ENCODE measurements around the gene RAB6B.

The RAB6B gene

DNA sequence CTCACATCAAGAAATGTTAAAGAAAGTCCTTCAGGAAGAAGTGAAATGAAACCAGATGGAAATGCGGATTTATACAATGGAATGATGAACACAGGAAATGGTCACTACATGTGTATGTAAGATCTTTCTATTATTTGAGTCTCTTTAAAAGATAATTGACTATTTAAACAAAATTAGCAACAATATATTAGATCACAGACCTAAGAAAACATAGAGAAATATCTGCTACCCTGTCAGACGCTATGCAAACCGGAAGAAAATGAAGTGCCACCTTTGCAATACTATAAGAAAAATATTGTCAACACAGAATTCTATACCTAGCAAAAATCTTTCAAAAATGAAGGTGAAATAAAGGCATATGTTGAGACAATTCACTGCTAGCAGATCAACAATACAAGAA is 17.2 kb downstream of the RAB6B start:
- Histone ChIP-seq H3K4me3 (replicated peaks; ENCODE audit: insufficient read depth, low read length) (no peak overlapping the region), H3K27ac (replicated peaks) (no peak overlapping the region), H3K27me3 (ENCODE audit: insufficient read depth, poor library complexity, severe bottlenecking) (no peaks in the 10 kb centered on the region)
- no peak for DNase-seq (ENCODE audit: low read depth in 1 of 2, low spot score in 1 of 2)
- TF ChIP-seq, protein P1, sequence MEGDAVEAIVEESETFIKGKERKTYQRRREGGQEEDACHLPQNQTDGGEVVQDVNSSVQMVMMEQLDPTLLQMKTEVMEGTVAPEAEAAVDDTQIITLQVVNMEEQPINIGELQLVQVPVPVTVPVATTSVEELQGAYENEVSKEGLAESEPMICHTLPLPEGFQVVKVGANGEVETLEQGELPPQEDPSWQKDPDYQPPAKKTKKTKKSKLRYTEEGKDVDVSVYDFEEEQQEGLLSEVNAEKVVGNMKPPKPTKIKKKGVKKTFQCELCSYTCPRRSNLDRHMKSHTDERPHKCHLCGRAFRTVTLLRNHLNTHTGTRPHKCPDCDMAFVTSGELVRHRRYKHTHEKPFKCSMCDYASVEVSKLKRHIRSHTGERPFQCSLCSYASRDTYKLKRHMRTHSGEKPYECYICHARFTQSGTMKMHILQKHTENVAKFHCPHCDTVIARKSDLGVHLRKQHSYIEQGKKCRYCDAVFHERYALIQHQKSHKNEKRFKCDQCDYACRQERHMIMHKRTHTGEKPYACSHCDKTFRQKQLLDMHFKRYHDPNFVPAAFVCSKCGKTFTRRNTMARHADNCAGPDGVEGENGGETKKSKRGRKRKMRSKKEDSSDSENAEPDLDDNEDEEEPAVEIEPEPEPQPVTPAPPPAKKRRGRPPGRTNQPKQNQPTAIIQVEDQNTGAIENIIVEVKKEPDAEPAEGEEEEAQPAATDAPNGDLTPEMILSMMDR (IDR thresholded peaks at IDR 0.05; ENCODE audit: insufficient read depth, low read length) = no peak
- TF ChIP-seq, protein P2, sequence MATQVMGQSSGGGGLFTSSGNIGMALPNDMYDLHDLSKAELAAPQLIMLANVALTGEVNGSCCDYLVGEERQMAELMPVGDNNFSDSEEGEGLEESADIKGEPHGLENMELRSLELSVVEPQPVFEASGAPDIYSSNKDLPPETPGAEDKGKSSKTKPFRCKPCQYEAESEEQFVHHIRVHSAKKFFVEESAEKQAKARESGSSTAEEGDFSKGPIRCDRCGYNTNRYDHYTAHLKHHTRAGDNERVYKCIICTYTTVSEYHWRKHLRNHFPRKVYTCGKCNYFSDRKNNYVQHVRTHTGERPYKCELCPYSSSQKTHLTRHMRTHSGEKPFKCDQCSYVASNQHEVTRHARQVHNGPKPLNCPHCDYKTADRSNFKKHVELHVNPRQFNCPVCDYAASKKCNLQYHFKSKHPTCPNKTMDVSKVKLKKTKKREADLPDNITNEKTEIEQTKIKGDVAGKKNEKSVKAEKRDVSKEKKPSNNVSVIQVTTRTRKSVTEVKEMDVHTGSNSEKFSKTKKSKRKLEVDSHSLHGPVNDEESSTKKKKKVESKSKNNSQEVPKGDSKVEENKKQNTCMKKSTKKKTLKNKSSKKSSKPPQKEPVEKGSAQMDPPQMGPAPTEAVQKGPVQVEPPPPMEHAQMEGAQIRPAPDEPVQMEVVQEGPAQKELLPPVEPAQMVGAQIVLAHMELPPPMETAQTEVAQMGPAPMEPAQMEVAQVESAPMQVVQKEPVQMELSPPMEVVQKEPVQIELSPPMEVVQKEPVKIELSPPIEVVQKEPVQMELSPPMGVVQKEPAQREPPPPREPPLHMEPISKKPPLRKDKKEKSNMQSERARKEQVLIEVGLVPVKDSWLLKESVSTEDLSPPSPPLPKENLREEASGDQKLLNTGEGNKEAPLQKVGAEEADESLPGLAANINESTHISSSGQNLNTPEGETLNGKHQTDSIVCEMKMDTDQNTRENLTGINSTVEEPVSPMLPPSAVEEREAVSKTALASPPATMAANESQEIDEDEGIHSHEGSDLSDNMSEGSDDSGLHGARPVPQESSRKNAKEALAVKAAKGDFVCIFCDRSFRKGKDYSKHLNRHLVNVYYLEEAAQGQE (IDR thresholded peaks at IDR 0.05; ENCODE audit: insufficient replicate concordance, low read depth) = no peak
- no peak for TF ChIP-seq POLR2AphosphoS5 (IDR thresholded peaks at IDR 0.05; ENCODE audit: low read depth)
- TF ChIP-seq SPI1 (IDR thresholded peaks at IDR 0.05; ENCODE audit: borderline replicate concordance, low read depth) = no peak
- TF ChIP-seq GABPA (IDR thresholded peaks at IDR 0.05; ENCODE audit: low read depth) = no peak

DNA sequence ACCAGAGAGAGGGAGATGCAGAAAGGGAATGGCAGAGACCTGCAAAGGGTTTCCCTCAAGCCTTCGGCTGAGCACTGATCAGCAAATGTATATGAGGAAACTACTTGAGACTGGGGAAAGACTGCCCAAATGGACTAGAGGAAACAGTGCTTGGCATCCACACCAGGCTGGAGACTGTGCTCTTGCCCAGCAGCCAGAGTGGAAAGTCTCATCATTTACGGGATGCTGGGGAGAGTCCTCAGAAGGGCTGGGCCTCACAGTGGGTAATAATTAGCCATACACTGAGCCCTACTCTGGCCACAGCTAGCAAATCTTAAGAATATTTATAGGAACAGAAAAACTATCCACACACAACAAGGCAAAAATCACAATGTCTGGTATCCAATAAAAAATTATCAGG is 18.5 kb downstream of the RAB6B start:
- Histone ChIP-seq H3K27me3 (ENCODE audit: insufficient read depth, poor library complexity, severe bottlenecking) (no peaks in the 10 kb centered on the region), H3K27ac (replicated peaks) (no peak overlapping the region), H3K4me3 (replicated peaks; ENCODE audit: insufficient read depth, low read length) (no peak overlapping the region)
- DNase-seq (ENCODE audit: low read depth in 1 of 2, low spot score in 1 of 2) = no peak
- TF ChIP-seq GABPA (IDR thresholded peaks at IDR 0.05; ENCODE audit: low read depth) (no peak), POLR2AphosphoS5 (IDR thresholded peaks at IDR 0.05; ENCODE audit: low read depth) (no peak), SPI1 (IDR thresholded peaks at IDR 0.05; ENCODE audit: borderline replicate concordance, low read depth) (no peak)
- TF ChIP-seq, protein P2 (IDR thresholded peaks at IDR 0.05; ENCODE audit: insufficient replicate concordance, low read depth) = no peak
- TF ChIP-seq, protein P1 (IDR thresholded peaks at IDR 0.05; ENCODE audit: insufficient read depth, low read length) = no peak

DNA sequence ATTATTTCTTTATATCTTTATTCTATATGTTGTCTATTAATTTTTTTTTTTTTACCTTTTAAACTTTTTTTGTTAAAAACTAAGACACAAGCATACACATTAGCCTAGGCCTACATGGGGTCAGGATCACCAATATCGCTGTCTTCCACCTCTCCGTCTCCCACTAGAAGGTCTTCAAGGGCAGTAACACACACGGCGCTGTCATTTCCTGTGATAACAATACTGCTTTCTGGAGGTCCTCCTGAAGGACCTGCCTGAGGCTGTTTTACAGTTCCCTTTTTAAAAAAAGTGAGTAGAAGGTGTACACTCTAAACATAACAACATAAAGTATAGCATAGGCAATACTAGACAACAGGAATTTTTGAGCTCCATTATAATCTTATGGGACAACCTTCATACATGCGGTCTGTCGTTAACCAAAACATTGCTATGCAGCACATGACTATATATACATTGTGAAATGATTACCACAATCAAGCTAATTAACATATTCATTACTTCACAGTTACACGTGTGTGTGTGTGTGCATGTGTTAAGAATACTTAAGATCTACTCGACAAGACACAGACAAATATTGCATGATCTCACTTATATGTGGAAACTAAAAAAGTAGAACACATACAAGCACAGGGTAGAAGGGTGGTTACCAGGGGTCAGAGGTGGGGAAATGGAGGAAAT is 20.8 kb downstream of the RAB6B start:
- no peak for DNase-seq (ENCODE audit: low read depth in 1 of 2, low spot score in 1 of 2)
- TF ChIP-seq POLR2AphosphoS5 (IDR thresholded peaks at IDR 0.05; ENCODE audit: low read depth) (no peak), SPI1 (IDR thresholded peaks at IDR 0.05; ENCODE audit: borderline replicate concordance, low read depth) (no peak), GABPA (IDR thresholded peaks at IDR 0.05; ENCODE audit: low read depth) (no peak)
- TF ChIP-seq, protein P1 (IDR thresholded peaks at IDR 0.05; ENCODE audit: insufficient read depth, low read length) = no peak
- TF ChIP-seq, protein P2 (IDR thresholded peaks at IDR 0.05; ENCODE audit: insufficient replicate concordance, low read depth) = no peak
- Histone ChIP-seq H3K27ac (replicated peaks) (no peak overlapping the region), H3K27me3 (ENCODE audit: insufficient read depth, poor library complexity, severe bottlenecking) (no peaks in the 10 kb centered on the region), H3K4me3 (replicated peaks; ENCODE audit: insufficient read depth, low read length) (no peak overlapping the region)

Measured in HL-60 (cell line).